GM18507 (cell line): ENCODE data around the gene LPP.

Source experiments
- DNase-seq: peaks from one replicate; pipeline ENCODE4 v3.0.0; 2011; ENCODE audit warnings: low read depth; ENCODE audit not compliant: insufficient read length; ENCODE audit errors: extremely low spot score
- FAIRE-seq: peaks from 2 replicates; lab custom pipeline; 2011; peaks lifted over from hg19 to GRCh38; lab: Jason Lieb, UNC

The LPP gene

DNA sequence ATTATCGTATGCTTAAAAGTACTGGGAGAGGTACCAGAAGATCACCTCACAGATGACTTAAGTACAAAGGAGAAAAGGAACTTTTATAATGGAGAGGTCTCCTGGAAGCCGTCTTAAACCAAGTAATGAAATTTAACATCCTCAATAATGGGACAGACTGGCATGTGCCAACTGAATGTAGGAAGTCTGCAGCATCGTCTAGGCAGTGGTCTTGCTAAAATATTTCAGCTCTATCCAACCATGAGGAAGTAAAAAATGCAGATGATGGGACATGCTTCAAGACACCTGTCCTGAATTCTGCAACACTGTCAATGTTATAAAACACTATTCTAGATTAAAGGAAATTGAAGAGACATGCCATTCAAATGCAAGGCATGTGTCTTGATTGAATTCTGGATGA is 559.0 kb downstream of the LPP start:
- no peak for DNase-seq
- no peak for FAIRE-seq

- FAIRE-seq: no peak
- DNase-seq: no peak
These were observed 565.6 kb downstream of the LPP start for GRCh38 chr3:188719545-188719944.

GRCh38 chr3:188720215-188720614 is 566.3 kb downstream of the LPP start:
- DNase-seq (no peak), FAIRE-seq (no peak)

- FAIRE-seq: no peak
- no peak for DNase-seq
These were observed 566.7 kb downstream of the LPP start for GRCh38 chr3:188720636-188721035.

DNA sequence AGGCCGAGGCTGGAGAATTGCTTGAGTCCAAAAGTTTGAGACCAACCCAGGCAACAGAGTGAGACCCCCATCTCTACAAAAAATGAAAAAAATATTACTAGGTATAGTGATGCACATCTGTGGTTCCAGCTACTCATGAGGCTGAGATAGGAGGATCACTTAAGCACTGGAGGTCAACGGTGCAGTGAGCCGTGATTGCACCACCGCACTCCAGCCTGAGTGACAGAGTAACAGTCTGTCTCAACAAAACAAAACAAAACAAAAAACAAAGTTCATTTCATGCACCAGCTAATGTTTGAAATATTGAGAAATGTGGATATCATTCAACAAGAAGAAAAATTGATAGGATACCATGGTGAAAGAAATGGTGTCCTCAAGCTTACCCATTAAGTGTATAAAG is 567.4 kb downstream of the LPP start:
- no peak for FAIRE-seq
- DNase-seq: no peak

DNA sequence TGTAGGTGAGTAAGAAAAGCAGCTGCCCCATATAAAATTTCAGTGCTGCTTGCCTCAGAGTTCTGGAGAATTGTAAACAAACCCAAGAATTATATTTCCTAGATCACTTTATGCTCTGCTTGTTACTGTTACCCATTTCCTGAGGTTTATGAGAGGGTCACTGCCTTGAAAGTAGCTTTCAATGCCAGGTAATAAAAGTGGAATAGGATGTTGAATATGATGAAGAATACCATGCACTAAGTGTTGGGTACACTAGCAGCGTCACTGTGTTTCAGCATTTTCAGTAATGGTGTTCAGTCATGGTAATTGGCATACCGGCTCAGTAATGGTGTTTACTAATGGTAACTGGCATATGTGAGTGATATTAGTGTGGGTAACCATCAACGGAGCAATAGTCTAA is 568.0 kb downstream of the LPP start:
- no peak for FAIRE-seq
- no peak for DNase-seq

DNA sequence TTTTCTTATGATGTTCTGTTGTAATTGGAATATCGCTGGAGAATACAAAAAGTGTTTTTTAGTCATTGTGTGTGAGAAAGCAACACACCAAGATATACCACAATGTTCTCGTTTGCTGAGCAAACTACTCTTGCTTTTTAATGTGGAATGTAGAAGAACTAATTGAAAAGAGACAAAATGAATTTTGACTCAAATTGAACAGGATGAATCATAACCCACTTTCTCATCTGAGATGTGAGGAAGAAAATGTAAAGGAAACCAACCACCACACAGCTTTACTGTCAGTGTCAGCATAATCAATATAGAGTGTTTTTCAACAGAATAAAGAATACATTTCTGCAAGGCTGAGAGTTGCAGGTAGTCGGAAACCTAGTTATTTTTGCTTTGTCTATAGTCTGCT is 569.0 kb downstream of the LPP start:
- FAIRE-seq (no peak), DNase-seq (no peak)

DNA sequence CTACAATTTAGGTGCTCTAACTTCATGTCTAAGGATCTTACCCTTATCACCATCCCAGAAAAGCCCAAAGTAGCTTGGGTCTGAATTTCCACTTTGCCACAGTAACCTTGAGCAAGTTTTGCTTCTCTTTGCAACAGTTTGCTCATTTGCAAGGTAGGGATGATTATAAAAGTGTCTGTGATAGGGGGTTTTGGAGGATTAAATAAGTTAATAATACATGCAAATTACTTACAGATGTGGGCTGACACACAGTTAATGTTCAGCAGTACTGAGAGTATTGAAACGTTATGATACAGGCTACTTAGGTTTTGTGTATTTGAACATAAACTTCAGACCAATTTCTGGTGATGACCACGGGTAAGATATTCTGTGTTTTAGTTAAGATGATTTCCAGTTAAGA is 573.1 kb downstream of the LPP start:
- DNase-seq (no peak), FAIRE-seq (no peak)

DNA sequence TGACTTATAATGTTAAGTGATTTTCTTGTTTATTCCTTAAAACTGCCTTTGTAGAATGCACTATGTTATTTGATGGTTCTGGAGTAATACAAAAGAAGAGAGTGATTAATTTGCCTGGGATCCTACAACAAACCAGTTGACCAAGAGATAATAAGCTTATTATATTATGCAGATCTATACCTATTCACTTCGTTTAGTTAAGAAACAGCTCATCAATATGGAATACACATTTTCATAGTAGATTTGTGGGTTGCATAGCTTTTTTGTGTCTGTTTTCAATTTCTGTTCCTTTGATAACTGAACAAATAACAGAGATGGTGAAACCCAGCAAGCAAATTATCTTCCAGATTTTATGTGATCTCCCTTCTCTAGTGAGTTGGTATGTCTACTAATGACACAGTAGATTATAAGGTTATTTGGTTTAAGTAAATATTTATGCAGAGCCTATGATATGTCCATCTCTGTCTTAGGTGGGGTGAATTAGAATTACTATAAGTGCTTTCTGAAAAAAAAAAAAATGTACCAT is 574.5 kb downstream of the LPP start:
- DNase-seq: no peak
- no peak for FAIRE-seq

DNA sequence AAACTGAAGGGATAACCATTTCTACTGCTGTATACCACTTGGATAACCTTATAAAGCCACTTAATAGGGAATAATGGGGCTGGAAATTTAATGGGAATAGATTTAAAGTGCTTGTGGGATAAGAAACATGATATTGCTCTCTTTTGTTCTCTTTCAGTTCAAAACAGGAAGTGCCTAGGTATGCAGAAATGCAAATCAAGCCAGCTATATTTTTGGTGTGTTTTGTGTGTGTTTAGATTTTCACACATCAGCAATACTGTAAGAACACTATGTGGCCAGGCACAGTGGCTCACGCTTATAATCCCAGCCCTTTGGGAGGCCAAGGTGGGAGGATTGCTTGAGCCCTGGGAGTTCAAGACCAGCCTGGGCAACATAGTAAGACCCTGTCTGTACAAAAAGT is 575.5 kb downstream of the LPP start:
- DNase-seq (no peak), FAIRE-seq (no peak)

GRCh38 chr3:188734395-188734794 is 580.4 kb downstream of the LPP start:
- DNase-seq (no peak), FAIRE-seq (no peak)

- no peak for DNase-seq
These were observed 585.6 kb downstream of the LPP start for GRCh38 chr3:188739511-188739910.

GRCh38 chr3:188740010-188740409 is 586.1 kb downstream of the LPP start:
- DNase-seq (no peak), FAIRE-seq (no peak)

More at GRCh38 chr3:188739511-188739910, 585.6 kb downstream of the LPP start:
- FAIRE-seq: no peak

DNA sequence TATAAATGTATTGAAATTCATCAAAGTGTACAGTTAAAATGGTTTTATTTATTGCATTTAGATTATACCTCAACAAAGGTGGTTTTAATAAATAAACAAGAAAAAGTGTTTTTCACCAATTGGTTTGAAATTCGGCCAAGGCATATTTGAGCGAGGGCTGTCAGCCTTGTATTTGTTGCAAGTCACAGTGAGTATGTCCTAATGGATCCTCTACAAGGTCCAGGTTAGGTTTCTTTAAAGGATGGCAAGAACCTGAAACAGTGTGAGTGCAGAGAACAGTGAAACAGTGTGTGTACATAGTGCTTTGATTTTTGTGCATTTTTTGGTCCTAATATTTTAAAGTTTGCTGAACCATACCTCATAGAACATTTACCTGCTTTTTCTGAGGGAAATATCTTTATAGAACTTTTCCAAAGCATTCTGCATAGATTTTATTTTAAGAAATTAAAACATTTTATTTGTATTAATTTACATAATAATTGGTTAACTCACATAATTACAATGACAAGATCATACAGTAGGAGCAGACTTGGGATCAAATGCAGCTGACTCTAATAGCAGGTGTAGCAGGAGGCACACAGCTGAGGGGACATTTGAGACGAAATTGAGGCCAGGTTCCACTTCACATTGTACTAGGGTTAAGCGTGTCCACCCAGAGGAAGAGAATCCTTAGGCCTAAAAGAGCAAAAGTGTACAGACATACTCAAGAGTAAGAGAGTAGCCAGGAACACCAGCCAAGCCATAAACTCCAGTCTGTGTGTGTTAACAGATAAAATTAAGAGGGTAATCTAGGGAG is 589.0 kb downstream of the LPP start:
- DNase-seq (no peak), FAIRE-seq (no peak)

GRCh38 chr3:188744166-188744565 is 590.2 kb downstream of the LPP start:
- FAIRE-seq: no peak

GRCh38 chr3:188745031-188745430 is 591.1 kb downstream of the LPP start:
- DNase-seq (no peak), FAIRE-seq (no peak)

More at GRCh38 chr3:188744166-188744565, 590.2 kb downstream of the LPP start:
- no peak for DNase-seq

GRCh38 chr3:188746291-188746783 is 592.4 kb downstream of the LPP start:
- DNase-seq (no peak), FAIRE-seq (no peak)

GRCh38 chr3:188747489-188747888 is 593.5 kb downstream of the LPP start:
- DNase-seq (no peak), FAIRE-seq (no peak)

DNA sequence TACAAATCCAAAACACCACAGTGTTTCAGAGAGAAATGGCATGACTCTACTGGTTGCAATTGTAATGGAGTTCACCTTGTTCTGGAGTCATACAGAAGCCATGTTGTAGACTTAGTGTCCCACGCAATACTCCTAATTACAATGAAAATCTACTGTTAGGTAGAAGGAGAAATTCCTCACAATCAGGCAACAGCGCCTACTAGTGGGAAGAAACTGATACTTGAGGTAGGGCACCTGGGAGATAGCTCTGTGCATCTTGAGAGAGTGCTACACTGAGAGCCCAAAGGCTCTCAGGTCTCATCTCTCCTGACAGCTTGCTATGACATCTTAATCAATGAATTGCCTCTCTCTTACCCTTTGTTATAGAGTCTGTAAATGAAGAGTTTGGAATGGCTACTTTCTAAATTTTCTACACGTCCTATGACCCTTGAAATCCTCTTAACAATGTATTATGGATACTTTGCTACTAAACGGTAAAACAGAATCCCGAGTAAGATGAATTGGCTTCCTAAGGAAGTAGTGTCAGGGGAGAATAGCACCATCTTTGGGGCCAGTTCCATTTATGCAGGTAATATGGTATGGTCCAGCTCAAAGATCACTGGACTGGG is 595.2 kb downstream of the LPP start:
- no peak for DNase-seq
- peak; percentile 21 for FAIRE-seq

DNA sequence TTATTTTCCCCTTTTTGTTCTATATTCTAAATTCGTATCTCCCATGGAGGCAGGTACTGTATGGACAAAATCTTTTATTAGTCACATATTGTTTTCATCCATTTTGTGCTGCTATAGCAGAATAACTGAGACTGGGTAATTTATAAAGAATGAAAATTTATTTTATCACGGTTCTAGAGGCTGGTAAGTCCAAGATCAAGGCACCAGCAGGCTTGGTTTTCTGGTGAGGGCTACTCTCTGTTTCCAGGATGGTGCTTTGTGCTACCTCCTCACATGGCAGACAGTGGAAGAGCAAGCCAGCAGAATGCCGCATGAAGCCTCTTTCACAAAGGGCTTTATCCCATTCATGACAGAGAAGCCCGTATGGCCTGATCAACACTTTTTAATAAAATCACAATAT is 595.9 kb downstream of the LPP start:
- FAIRE-seq: no peak
- DNase-seq: no peak

- DNase-seq: no peak
- no peak for FAIRE-seq
These were observed 596.7 kb downstream of the LPP start for GRCh38 chr3:188750617-188751016.
